Lung microvascular endothelial cell (primary cell): ENCODE measurements around the gene MCTP1. TPM values are rescaled to one million over a fixed set of nuclear protein-coding genes. Genes with fewer than 3 reads are reported as not detected.

Experiments used
- DNase-seq, 2 donors: peaks; one replicate each; pipeline versions ENCODE4 v3.0.0 to v3.0.0-alpha.2; 2010; ENCODE audit warnings: low read depth in 2 of 2
- total RNA-seq: library from RNA; depleted of rRNA; stranded (reverse); fragments of >200 nt; gene quantifications from 2 replicates; pipeline ENCODE4 v1.2.1, GENCODE V29; 2014

MCTP1 gene
- total RNA-seq, 1 donor from 2014 or later, result 55.8 TPM

DNA sequence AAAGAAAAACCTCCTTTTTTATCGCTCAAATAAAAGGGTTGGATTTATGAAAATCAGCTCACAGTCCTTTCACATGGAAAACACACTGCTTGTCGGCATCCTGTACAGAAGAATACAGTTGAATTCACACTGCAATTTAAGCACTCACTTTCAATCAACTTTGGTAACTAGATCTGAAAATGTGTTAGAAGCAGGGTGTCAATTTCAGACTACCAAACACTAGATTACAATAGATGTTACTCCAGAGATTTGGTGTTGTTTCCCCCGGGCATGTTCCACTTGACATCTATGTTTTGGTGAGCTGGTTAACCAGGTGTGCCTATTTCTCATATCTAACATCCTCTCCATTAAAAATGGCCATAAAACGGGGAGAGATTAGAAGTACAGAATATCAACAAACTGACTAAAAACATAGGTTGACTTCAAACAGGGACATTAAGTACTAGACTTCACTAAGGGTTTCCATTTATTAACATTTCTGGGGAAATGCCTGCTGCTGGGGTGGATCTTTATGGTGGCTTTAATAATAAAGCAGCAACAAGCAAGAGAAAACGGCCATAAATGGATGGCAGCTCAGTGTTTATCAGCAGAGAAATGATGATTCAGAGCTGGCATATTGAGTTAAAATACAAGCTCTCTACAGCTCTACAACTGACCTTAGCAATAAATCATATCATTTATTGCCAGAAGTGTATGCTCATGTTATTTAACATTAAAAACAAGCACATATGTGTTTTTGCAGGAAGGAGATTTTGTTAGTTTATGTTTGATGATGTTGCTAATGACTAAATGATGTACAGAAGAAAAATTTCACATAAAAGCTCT is 507.6 kb downstream of the MCTP1 start:
- no peak for DNase-seq

DNA sequence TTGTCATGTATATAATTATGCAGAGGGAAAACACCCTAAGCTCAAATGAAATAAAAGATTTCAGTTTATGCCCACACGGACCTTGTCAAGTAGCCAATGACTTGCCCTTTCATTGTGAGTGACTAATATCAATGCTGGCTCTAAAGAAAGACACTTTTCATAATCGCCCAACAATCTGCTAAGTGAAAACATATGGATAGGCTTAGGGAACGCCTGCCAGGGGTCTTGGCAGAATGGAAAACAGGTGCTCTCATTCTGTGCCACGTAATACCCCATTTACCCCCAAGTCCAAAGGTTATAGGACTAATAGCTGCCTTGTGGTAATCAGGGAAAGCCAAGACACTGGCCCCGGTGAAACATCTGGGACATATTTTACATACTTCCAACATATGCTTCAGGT is 508.7 kb downstream of the MCTP1 start:
- DNase-seq, result no peak

DNA sequence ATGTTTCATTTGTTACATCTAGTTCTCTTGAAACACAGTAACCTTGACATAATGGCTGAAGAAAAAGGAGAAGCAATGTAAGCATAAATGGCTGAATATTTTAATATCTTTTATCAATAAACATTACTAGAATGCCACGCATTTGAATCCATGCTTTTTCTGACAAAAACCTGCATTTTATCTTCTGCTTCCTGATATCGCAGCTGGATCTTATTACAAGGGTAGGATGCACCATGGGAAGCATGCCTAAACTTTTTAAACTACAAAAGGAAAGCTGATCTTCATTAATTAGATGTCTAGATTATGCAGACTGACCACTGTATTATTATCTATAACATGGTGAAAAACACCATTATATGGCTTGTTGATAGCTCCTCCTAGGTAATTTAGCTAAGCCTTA is 509.8 kb downstream of the MCTP1 start:
- no peak for DNase-seq

DNA sequence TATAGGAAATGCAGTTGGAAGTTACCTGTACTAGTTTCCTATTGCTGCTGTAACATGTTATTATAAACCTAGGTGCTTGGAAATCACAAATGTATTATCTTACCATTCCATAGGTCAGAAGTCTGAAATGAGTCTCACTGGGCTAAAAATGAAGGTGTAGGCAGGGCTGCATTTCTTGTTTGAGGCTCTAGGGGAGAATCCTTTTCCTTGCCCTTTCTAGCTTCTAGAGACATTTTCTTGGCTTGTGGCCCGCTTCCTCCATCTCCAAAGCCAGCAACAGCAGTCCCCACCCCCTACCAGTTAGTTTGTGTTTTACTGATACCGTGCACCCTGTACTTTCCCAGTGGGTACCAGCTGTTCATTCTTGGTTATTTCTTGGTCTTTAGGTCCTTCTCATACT is 513.2 kb downstream of the MCTP1 start:
- no peak for DNase-seq

DNA sequence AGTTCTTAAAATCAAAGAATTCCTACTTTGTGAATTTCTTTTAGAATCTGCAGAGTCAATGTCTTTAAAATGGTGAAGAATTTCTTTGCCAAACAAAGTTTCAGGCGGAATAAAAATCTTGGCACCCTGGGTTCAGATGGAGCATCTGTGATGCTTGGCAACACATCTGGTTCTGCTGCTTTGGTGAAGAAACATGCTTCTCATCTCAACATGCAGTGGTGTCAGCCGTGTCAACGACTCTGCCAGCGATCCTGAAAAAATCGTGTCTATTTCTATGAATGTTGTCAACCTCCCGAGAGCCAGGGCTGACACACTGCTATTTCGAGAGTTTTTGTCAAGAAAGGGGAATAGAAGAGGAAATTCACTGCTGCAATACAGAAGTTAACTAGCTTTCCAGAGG is 514.9 kb downstream of the MCTP1 start:
- no peak for DNase-seq

DNA sequence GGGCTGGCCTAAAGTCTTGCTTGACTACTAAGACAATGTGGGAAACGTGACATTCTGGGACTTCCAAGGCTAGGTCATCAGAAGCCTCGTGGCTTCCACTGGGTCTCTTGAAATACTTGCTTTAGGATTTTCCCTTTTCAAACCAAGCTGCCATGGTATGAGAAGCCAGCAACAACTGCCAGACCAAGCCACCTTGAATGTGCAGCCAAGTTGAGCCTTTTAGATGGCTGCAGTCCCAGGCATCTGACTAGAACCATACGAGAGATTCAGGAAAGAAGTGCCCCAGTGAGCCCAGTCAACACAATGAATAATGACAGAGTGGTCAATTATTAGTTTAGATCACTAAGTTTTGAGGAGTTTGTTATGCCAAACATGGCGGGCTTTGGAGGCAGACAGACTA is 523.1 kb downstream of the MCTP1 start:
- DNase-seq, result no peak

DNA sequence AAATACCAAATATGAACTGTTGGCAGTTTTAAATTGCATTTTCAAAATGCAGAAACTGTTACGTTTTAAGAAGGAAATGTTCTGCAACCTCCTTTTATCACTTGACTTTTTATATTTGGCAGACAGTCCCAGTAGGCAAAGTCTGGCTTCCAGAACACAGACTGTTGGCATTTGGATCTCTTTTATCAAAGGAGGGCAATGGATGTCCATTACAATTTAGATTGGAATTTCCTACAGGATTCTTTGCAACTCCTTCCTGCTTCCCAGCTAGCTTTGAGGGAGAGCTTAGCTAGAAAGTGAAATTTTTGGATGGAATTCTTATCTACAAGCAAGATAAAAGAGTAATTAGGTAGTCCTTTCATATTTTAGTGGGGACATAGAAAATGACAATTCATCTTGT is 523.8 kb downstream of the MCTP1 start:
- no peak for DNase-seq

DNA sequence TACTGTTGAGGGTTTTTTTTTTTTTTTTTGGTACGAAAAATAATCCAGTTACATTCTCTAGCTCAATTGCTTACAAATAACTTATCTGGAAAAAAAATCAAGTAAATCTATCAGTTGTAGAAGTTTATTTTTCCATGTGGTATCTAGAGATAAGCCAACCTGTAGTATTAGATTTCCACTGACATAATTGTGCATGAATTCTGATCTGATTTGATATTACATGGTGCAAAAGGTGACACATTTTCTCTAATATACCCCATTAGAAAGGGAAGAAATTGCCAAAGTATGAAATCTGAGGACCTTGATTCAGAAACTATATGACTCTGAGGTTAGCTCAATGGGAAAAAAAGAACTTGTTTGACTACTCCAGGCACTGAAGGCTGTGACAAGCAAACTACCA is 524.9 kb downstream of the MCTP1 start:
- DNase-seq, result no peak

DNA sequence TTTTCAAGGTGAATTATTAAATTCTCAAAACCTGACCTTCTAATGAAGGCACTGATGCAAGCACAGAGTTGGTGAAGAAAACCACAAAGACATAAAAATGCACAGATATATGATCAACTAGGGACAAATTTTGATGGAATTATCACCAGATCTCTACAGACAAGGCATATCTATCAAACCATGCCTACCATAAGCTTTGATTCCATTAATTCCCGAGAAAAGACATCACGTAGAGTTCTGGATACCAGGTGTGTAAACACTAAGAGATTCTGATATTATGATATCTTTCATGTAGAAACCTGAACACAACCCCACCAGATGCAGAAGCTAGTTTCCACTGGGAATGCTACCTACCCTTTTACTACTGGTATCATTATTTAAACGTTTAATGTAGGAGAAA is 525.9 kb downstream of the MCTP1 start:
- no peak for DNase-seq

DNA sequence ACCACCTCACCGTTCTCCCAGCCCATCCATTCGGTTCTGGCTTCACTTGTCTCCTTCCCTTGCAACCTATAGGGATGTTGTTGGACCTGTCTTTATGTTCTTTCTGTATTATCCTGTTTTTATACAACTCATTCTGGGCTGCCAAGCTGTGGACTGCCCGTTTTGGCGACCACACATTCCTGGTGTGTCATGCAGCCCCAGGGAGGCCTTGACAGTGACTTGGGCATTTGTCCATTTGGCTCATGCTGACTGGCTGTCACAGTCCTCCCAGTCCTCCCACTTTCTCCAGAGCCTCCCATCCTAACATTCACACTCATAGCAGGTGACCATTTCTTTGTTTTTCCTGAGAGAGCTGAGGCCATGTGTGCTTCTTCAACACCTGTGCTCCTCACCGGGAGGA is 530.1 kb downstream of the MCTP1 start:
- DNase-seq, result no peak

DNA sequence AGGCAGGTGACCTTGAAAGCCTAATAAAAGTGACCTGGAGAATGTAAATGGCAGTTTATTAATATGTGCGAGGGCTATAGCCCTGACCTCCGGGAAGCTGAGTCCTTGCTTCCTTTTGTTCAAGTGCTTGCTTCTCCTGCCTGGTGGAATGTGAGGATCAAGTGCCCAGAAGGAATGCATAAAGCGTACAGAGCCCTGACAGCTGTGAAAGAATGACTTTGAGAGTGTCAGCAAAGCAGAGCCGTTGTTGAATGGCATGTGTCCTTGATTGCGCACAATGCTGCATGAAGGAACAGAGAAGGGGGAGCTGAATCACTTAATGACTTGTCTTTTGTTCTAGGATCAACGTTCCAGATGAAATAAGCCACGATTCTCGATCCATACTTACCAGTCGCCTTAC is 533.4 kb downstream of the MCTP1 start:
- no peak for DNase-seq

DNA sequence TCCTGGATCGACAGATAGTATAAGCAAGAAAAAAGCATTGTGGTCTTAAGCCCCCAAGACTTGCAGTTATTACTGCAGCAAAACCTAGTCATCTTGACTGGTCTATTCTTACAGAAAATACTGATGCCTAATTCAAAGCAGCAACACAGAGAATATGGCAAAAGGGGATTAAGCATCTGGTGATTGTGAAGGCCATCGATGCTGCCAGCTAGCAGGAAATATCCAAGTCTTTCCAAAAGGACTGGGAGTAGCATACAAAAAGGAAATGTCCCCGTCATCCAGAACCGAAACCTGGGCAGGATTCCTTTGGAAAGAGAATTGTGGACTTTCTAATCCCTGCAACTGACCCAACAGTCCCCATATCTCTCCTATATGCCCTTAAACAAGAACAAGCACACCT is 534.2 kb downstream of the MCTP1 start:
- DNase-seq, result no peak

DNA sequence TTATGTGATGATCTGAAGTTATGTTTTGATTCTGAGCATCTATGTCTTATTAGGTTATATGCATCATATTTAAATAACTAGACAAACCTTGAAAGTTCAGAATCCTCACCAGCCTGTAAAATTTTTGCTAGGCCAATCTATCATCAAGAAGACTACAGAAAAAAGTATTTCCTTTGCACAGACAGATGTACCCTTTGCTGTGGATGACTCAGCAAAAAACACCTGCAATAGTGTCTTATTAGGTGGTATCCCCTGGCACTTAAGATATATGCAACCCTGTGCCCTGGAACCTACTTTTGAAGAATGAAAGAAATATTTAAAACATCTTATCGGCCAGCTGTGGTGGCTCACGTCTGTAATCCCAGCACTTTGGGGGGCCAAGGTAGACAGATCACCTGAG is 535.9 kb downstream of the MCTP1 start:
- no peak for DNase-seq

DNA sequence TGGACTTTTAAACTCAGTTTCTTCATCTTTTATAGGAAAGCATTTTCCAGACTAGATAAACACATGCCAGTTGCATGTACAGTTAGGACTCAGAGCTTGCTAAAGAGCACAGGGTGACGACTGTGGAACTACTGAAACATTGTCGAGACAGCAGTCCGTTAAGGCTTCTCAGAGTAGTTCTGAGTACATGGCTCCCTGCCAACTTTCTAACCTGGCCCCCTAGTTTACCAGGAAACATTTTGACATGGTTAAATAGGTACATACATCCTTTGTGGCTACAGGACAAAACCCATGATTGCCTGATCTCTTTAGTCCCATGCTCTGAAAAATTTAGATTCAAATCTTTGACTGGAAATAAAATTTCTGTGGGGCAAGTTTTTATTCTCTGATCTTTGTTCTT is 536.7 kb downstream of the MCTP1 start:
- DNase-seq, result no peak

DNA sequence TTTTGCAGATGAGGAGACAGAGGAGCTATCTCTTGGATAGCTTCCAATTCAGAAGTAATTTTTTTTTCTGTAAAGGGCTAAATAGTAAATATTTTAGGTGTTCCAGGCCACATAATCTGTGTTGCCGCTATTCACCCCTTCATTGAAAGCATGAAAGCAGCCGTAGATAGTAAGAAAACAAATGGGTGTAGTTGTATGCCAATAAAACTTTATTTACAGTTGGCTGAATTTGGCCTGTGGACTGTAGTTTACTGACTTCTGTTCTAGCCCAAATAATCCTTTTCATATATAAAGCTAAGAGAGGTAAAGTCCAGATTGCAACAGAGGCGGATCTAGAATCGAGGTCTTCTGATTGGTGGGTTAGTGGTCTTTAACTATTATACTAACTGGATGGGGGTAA is 537.5 kb downstream of the MCTP1 start:
- no peak for DNase-seq

DNA sequence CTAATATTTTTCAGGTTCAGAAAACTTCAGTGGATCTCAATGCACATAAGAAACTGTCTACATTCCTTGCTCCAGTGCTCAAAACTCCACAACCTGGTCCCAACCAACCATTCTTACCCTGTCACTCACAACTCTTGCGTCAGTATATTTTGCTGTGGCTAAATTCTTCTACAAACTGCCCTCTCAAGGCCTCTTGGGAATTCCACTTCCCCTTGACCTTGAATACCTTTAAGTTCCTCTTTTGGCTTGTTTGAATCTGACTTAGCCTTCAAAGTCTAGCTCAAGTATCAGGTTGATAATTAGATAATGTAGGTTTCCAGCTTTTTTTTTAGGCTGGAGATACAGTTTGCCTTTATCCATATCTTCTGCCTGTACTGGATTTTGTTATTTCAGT is 538.2 kb downstream of the MCTP1 start:
- DNase-seq, result no peak

DNA sequence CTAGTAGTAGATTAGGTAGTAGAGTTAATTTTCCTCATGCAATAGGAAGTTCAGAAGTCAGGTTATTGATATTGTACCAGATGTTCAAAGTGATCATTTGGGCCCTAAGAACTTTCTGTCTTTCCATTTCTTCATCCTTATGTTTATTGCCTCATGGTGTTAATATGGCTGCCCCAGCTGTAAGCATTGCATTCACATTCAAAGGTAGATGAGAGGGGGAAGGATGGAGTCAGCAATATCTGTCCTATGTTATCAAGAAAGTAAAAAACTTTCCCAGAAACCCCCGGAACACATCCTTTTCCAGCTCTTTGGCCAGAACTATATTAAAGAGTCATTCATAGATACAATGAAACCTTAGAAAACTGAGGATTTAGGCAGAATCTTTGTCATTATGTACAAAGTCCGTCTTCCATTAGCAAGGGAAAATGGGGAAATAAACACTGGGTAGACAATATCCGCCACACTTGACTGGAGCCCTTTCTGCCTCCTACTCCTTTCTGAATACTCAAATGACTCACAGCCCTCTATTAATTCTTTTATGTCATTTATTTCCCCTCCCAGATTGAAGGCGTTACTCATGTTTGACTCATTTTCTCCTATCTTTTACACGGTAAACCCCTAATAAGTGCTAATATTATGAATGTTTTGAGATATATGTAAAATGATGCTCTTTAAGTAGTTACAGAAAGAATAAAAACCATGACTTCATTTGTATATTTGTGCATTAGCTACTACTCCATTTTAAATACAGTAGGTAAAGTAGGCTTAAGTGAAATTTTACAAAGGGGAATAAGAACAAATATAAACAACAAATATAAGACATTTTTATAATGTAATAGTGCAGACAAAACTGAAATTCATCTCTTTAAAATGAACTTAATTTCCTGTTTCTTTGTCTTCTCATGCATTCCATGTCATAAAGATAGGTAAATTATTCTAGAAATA is 538.8 kb downstream of the MCTP1 start:
- peak in 1 of 2 donors; percentile 75 for DNase-seq

DNA sequence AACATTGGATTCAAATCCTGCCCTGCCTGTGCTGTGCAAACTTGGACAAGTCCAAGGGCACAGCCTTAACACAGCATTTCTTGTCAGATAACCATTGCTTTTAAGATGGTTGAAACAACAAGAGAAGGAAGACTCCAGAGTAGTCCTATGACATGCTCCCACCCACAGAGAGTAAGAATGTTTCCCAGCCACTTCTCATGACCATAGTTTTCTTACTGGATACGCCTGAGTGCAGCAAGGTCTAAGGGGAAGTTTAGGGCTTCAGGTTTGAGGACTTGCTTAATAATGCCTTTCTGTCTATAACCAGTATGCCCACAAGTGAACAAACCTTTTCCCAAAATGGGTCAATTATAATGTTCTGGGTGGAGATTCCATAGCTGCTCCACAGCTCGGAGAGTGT is 540.0 kb downstream of the MCTP1 start:
- no peak for DNase-seq

DNA sequence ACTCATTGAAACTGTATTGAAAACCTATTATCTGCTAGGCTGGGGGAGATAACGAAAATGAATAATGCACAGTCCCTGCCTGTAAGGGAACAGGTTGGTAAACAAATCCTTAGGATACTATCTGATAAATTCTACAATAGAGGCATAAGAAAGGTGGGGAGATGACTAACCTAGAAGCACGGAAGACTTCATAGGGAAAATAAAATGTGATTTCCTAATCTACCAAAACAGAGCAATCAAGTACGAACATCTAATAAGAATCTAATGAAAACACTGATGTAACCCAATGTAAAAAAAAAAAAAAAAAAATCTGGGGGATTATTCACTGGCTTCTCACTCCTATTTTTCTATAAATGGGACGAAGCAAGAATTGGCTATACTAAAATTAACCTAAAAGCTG is 542.0 kb downstream of the MCTP1 start:
- no peak for DNase-seq

DNA sequence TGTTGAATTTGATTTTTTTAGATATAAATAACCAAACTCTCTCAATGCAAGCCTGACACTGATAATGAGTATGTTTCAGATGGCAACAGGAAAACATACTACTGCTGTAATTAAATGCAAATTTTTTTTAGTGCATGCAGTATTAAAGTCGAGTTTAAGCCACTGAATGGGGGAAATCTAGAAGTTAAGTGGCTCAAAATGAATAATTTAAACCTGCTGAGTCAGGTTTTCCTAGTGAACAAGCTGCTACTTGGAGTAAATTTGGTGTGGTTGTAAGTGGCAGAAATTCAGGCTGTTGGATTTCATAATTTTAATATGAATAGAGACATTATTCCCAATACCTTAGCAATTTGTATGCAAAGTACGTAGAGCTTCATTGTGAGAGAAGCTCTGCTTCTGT is 544.6 kb downstream of the MCTP1 start:
- no peak for DNase-seq

DNA sequence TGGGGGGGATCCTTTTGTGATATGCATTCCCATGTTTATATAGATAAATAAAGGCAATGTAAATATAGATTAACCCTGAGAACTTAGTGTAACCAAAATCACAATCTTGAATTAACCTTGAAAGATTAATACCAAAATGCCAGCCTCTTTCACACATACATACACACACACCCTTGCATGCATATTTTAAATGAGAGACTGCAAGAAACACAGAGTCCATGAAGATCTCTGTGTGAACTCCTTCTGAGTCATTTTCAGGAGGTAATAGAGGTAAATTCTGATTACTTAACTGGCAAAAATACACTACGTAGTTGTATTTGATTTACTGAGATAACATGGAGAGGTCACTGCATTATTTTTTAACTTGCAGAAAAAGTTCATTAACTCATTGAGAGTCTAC is 548.4 kb downstream of the MCTP1 start:
- no peak for DNase-seq

DNA sequence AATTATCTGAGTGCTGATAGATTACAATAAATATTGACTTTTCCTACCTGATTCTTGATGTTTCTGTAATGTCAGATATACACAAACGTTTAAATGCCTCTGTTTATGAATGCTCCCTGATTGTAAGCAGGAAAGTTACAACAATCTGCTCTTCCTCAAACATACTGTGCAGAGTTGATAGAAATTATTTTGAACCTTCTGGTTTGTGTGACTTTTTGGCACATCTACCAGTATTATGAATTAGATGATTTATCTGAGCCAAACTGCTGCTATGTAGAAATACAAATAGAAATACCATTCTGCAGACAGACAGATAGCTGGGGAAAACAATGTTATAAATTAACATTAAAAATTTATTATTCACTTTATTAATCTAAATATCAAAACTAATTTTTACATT is 553.4 kb downstream of the MCTP1 start:
- DNase-seq, result no peak

DNA sequence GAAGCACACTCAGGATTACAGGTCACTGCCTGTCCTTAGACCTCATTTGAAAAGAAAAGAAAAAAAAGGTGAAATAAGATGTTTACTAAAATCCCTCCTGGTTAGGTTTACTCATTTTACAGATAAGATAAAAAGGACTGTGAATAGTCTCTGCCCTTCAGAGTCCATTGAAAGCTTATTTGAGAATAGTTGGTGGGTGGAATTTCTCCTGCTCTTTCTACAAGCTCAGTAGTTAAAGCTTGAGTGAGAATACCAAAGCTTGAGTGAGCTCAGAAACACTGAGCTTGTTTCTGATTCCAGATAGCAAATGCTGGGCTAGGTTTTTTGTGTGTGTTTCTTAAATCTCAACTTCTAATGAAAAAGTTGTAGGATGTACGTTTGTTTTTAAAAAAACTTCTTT is 559.8 kb downstream of the MCTP1 start:
- DNase-seq, result no peak
